DOHH2 (cell line): ENCODE results near the gene FRS3.

Experiments used
- EZH2phosphoT487 ChIP-seq: fragments of 200-600 bp; sonication (generic); IDR thresholded peaks from 2 replicates; pipeline ENCODE4 v1.6.1; 2017; ENCODE audit warnings: borderline replicate concordance, mild to moderate bottlenecking, antibody characterized with exemption, low read length, moderate library complexity, mixed read lengths
- TF ChIP-seq, protein P1 (sequence below): fragments of 200-600 bp; sonication (generic); IDR thresholded peaks from one replicate; pipeline ENCODE4 v1.5.1; 2014; ENCODE audit warnings: antibody characterized with exemption, mild to moderate bottlenecking, low read depth, low read length; ENCODE audit not compliant: poor library complexity, severe bottlenecking

DNA sequence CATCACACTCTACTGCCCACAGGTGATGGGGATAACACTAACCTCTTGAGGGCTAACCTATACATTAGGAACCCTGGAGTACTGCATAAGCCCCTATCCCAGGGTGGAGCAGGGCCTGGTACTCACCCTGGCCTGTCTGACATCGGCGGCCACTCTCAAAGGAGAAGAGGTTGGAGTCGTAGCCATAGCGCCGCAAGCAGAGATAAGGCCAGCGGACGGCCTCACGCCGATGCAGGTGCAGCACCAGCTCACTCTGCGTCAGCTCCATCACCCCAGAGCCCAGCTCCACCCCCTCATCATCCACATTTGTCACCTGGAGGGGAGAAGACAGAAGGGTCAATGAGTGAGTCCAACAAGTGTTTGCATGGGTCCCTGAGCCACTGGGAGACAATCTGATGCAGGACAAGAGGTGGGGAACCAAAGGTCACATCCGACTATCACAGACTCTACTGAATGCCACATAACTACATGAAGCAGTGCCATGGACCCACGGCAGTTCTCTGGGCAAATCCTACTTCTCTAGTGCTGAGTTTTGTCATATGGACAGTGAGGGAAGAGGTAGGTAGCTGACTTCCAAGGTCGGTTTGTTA, 4.3 kb downstream of the FRS3 start:
- TF ChIP-seq, protein P1, sequence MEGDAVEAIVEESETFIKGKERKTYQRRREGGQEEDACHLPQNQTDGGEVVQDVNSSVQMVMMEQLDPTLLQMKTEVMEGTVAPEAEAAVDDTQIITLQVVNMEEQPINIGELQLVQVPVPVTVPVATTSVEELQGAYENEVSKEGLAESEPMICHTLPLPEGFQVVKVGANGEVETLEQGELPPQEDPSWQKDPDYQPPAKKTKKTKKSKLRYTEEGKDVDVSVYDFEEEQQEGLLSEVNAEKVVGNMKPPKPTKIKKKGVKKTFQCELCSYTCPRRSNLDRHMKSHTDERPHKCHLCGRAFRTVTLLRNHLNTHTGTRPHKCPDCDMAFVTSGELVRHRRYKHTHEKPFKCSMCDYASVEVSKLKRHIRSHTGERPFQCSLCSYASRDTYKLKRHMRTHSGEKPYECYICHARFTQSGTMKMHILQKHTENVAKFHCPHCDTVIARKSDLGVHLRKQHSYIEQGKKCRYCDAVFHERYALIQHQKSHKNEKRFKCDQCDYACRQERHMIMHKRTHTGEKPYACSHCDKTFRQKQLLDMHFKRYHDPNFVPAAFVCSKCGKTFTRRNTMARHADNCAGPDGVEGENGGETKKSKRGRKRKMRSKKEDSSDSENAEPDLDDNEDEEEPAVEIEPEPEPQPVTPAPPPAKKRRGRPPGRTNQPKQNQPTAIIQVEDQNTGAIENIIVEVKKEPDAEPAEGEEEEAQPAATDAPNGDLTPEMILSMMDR: no peak
- TF ChIP-seq EZH2phosphoT487: no peak
